Right lobe of liver (tissue), 4 donors: ENCODE measurements around the gene SERTM1.

Experiments
- CTCF ChIP-seq, 4 donors: fragments of 200-600 bp in 3 of 4; fragments of 450-650 bp in 1 of 4; IDR thresholded peaks; one replicate each; pipeline versions ENCODE4 v1.5.1 to v1.8.0; 2016 to 2022; ENCODE audit warnings: antibody characterized with exemption in 4 of 4, mild to moderate bottlenecking in 2 of 4
- POLR2A ChIP-seq: fragments of 450-650 bp; IDR thresholded peaks from one replicate; pipeline ENCODE4 v1.6.1; 2017; ENCODE audit warnings: antibody characterized with exemption, mild to moderate bottlenecking
- donor health status: DM: no; HTN: no; CAD: no.
- donor health status: DM: no; HTN: no; CAD: no.
- donor health status: DM: no; HTN: yes; CAD: no.

GRCh38 chr13:36674337-36675212 lies 755 bp downstream of the SERTM1 start:
- no peak for TF ChIP-seq CTCF (IDR thresholded peaks at IDR 0.05)
- TF ChIP-seq POLR2A: no peak
